Mucosa of descending colon (tissue), 3 donors: ENCODE results near the gene CBLC. TPM values are rescaled to one million over a fixed set of nuclear protein-coding genes. Genes with fewer than 3 reads are reported as not detected.

Experiments used
- ATAC-seq: fragments of 200-7000 bp; cut with Tn5 transposase; one replicate; pipeline ENCODE4 v1.9.1; 2020; ENCODE audit warnings: mild to moderate bottlenecking, moderate library complexity
- DNase-seq, 3 donors: peaks; one replicate each; pipeline ENCODE4 v3.0.0-alpha.2; 2020
- H3K36me3 ChIP-seq: fragments of 200-600 bp; one replicate; pipeline ENCODE4 v1.8.0; 2021; ENCODE audit warnings: low read depth, mild to moderate bottlenecking
- H3K4me1 ChIP-seq: fragments of 200-600 bp; one replicate; pipeline ENCODE4 v1.8.0; 2021; ENCODE audit warnings: low read depth, mild to moderate bottlenecking
- H3K4me3 ChIP-seq: fragments of 200-600 bp; one replicate; pipeline ENCODE4 v1.8.0; 2021; ENCODE audit warnings: mild to moderate bottlenecking
- H3K9me3 ChIP-seq: fragments of 200-600 bp; one replicate; pipeline ENCODE4 v1.8.0; 2021; ENCODE audit warnings: mild to moderate bottlenecking
- CTCF ChIP-seq: fragments of 200-600 bp; IDR thresholded peaks from one replicate; pipeline ENCODE4 v1.8.0; 2022; ENCODE audit warnings: antibody characterized with exemption, mild to moderate bottlenecking
- intact Hi-C, 2 donors: fragments of 100-400 bp; cut with DNase I in 1 of 2; cut with micrococcal nuclease in 1 of 2; formaldehyde crosslinking; loops; one replicate each; pipeline versions ENCODE4 v1.11.0 to v1.11.1; 2022; cut with DNase I, micrococcal nuclease
- total RNA-seq, 3 donors: library from RNA; stranded (reverse); fragmentation: NEBNext Ultra II Directional in 2 of 3; extraction: Animal tissue kit (Norgen Biotek cat#: 25700) in 2 of 3; gene quantifications; one replicate each; pipeline versions ENCODE4 v1.2.1 to v1.2.4, GENCODE V29; 2021 to 2023
- donor health status: DM: no; HTN: no; CAD: no; lungs with moderate emphysema.
- donor health status: DM: no; HTN: no; CAD: no.
- donor health status: DM: no; HTN: yes; CAD: no.

Gene CBLC
- total RNA-seq, 3 donors from 2014 or later: 36.5 to 92.6 (median 59.1) TPM

- no peak for ATAC-seq
- no peak for DNase-seq
- no peaks in the 10 kb centered on the region for H3K9me3 ChIP-seq
- H3K36me3 ChIP-seq: no peaks in the 10 kb centered on the region
- TF ChIP-seq CTCF: no peak
- intact Hi-C loops: no loop called here
- no peak overlapping the region for H3K4me3 ChIP-seq
- H3K4me1 ChIP-seq: no peaks in the 10 kb centered on the region
Observed at GRCh38 chr19:44794610-44795009, 16.9 kb downstream of the CBLC start.

- Histone ChIP-seq H3K36me3 (no peaks in the 10 kb centered on the region), H3K4me1 (no peaks in the 10 kb centered on the region), H3K9me3 (no peaks in the 10 kb centered on the region), H3K4me3 (no peak overlapping the region)
- no peak for ATAC-seq
- intact Hi-C loops: no loop called here
- TF ChIP-seq CTCF: no peak
- DNase-seq: no peak
Observed at GRCh38 chr19:44795398-44795987, 17.8 kb downstream of the CBLC start.

- intact Hi-C loops: no loop called here
- DNase-seq: no peak
- H3K36me3 ChIP-seq: no peaks in the 10 kb centered on the region
- no peak for TF ChIP-seq CTCF
- H3K4me3 ChIP-seq: no peak overlapping the region
- no peaks in the 10 kb centered on the region for H3K9me3 ChIP-seq
- no peak for ATAC-seq
- H3K4me1 ChIP-seq: no peaks in the 10 kb centered on the region
Observed at GRCh38 chr19:44796701-44797115, 19.0 kb downstream of the CBLC start.

- Histone ChIP-seq H3K4me1 (no peaks in the 10 kb centered on the region), H3K36me3 (no peaks in the 10 kb centered on the region), H3K4me3 (no peak overlapping the region), H3K9me3 (no peaks in the 10 kb centered on the region)
- no peak for DNase-seq
- intact Hi-C loops: no loop called here
- TF ChIP-seq CTCF: no peak
- ATAC-seq: peak; percentile 11
Observed at GRCh38 chr19:44799627-44800346, 22.1 kb downstream of the CBLC start.

- no peak overlapping the region for H3K4me3 ChIP-seq
- peak; percentile 91 for TF ChIP-seq CTCF
- intact Hi-C loops: no loop called here
Observed at GRCh38 chr19:44800461-44800860, 22.8 kb downstream of the CBLC start.

More at GRCh38 chr19:44800461-44800860, 22.8 kb downstream of the CBLC start:
- Histone ChIP-seq H3K36me3 (no peaks in the 10 kb centered on the region), H3K4me1 (no peaks in the 10 kb centered on the region), H3K9me3 (no peaks in the 10 kb centered on the region)
- DNase-seq (peak; percentile 83 to 91 (median 89)), ATAC-seq (peak; percentile 95)
